ENCODE results near the gene RTP3. TPM values are rescaled to one million over a fixed set of nuclear protein-coding genes. Genes with fewer than 3 reads are reported as not detected.
"Not testable (repeated sequence)": the region's sequence is repeated elsewhere in the genome, so short reads cannot be mapped to it uniquely, and the experiment has no call there.

Gene RTP3
- total RNA-seq, 2 experiments from 2014 or later, result not detected

- Mint-ChIP-seq H3K36me3 (no peaks in the 10 kb centered on the region), H3K27ac (no peak overlapping the region), H3K27me3 (peaks cover 5% of the 10 kb centered on the region), H3K4me3 (no peak overlapping the region), H3K4me1 (peaks cover 6% of the 10 kb centered on the region), H3K9me3 (ENCODE audit: low read depth) (no peaks in the 10 kb centered on the region)
- DNase-seq, result no peak
- CTCF ChIA-PET, result interaction anchor here (1.1 kb wide), 2 partner anchors 24 to 38 kb away, joined by 3 read pairs; no protein-coding TSS in a partner anchor
- ATAC-seq, result no peak
Measured at GRCh38 chr3:46520531-46520930, 22.8 kb downstream of the RTP3 start.

GRCh38 chr3:46521096-46521495 is 23.3 kb downstream of the RTP3 start:
- ATAC-seq (no peak), DNase-seq (no peak)
- CTCF ChIA-PET, result interaction anchor here (1.1 to 1.3 kb wide), 2 partner anchors 25 to 37 kb away, joined by 3 read pairs; no protein-coding TSS in a partner anchor
- Mint-ChIP-seq H3K9me3 (ENCODE audit: low read depth) (no peaks in the 10 kb centered on the region), H3K27ac (no peak overlapping the region), H3K4me1 (peaks cover 6% of the 10 kb centered on the region), H3K27me3 (peaks cover 5% of the 10 kb centered on the region), H3K36me3 (no peaks in the 10 kb centered on the region), H3K4me3 (no peak overlapping the region)

- H3K9me3 Mint-ChIP-seq (ENCODE audit: low read depth); DNase-seq; H3K4me3 Mint-ChIP-seq; H3K4me1 Mint-ChIP-seq; H3K36me3 Mint-ChIP-seq; H3K27me3 Mint-ChIP-seq; ATAC-seq; H3K27ac Mint-ChIP-seq: not testable (repeated sequence)
- CTCF ChIA-PET, result interaction anchor here (1.0 to 1.3 kb wide), 4 partner anchors 23 to 36 kb away, joined by 3 read pairs; partner anchors contain the start of gene RTP3
Measured at GRCh38 chr3:46522201-46522600, 24.4 kb downstream of the RTP3 start.

GRCh38 chr3:46523556-46523955 is 25.8 kb downstream of the RTP3 start:
- Mint-ChIP-seq H3K36me3 (no peaks in the 10 kb centered on the region), H3K9me3 (ENCODE audit: low read depth) (no peaks in the 10 kb centered on the region)

GRCh38 chr3:46524008-46524407 is 26.2 kb downstream of the RTP3 start:
- Mint-ChIP-seq H3K4me1 (no peaks in the 10 kb centered on the region), H3K36me3 (no peaks in the 10 kb centered on the region), H3K4me3 (no peak overlapping the region), H3K27ac (no peak overlapping the region), H3K27me3 (peaks cover 5% of the 10 kb centered on the region), H3K9me3 (ENCODE audit: low read depth) (no peaks in the 10 kb centered on the region)
- ATAC-seq (no peak), DNase-seq (no peak)
- CTCF ChIA-PET, result interaction anchor here (0.7 kb wide), 1 partner anchor 35 kb away, joined by 3 read pairs; no protein-coding TSS in a partner anchor

More at GRCh38 chr3:46523556-46523955, 25.8 kb downstream of the RTP3 start:
- no peak for ATAC-seq
- Mint-ChIP-seq H3K4me1 (no peaks in the 10 kb centered on the region), H3K4me3 (no peak overlapping the region), H3K27me3 (peaks cover 5% of the 10 kb centered on the region), H3K27ac (no peak overlapping the region)
- CTCF ChIA-PET, result interaction anchor here (0.7 kb wide), 1 partner anchor 34 kb away, joined by 3 read pairs; no protein-coding TSS in a partner anchor
- DNase-seq, result no peak

GRCh38 chr3:46524832-46525231 is 27.1 kb downstream of the RTP3 start:
- no peaks in the 10 kb centered on the region for H3K36me3 Mint-ChIP-seq
- H3K27me3 Mint-ChIP-seq, result peaks cover 5% of the 10 kb centered on the region
- ATAC-seq (no peak), DNase-seq (no peak)
- H3K4me3 Mint-ChIP-seq, result no peak overlapping the region
- H3K27ac Mint-ChIP-seq, result no peak overlapping the region
- no peaks in the 10 kb centered on the region for H3K9me3 Mint-ChIP-seq (ENCODE audit: low read depth)
- CTCF ChIA-PET, result interaction anchor here (0.5 to 0.7 kb wide), 2 partner anchors 37 to 46 kb away, joined by 3 to 4 read pairs; no protein-coding TSS in a partner anchor
- no peaks in the 10 kb centered on the region for H3K4me1 Mint-ChIP-seq

GRCh38 chr3:46527239-46527638 is 29.5 kb downstream of the RTP3 start:
- Mint-ChIP-seq H3K36me3 (no peaks in the 10 kb centered on the region), H3K4me1 (no peaks in the 10 kb centered on the region), H3K27me3 (peaks cover 13% of the 10 kb centered on the region), H3K27ac (no peak overlapping the region), H3K4me3 (no peak overlapping the region), H3K9me3 (ENCODE audit: low read depth) (no peaks in the 10 kb centered on the region)
- CTCF ChIA-PET, result interaction anchor here (1.2 kb wide), 1 partner anchor 31 kb away, joined by 3 read pairs; no protein-coding TSS in a partner anchor
- no peak for ATAC-seq
- DNase-seq, result no peak

GRCh38 chr3:46533091-46533490 is 35.3 kb downstream of the RTP3 start:
- H3K36me3 Mint-ChIP-seq, result peaks cover 5% of the 10 kb centered on the region
- H3K27me3 Mint-ChIP-seq, result peaks cover 36% of the 10 kb centered on the region
- no peak overlapping the region for H3K4me3 Mint-ChIP-seq
- DNase-seq (no peak), ATAC-seq (no peak)
- no peak overlapping the region for H3K27ac Mint-ChIP-seq
- CTCF ChIA-PET, result interaction anchor here (1.0 to 1.5 kb wide), 2 partner anchors 25 to 44 kb away, joined by 3 to 7 read pairs; no protein-coding TSS in a partner anchor
- peaks cover 2% of the 10 kb centered on the region for H3K9me3 Mint-ChIP-seq (ENCODE audit: low read depth)
- H3K4me1 Mint-ChIP-seq, result peaks cover 25% of the 10 kb centered on the region

- Mint-ChIP-seq H3K27ac (no peak overlapping the region), H3K4me3 (no peak overlapping the region), H3K4me1 (peaks cover 48% of the 10 kb centered on the region), H3K27me3 (peaks cover 33% of the 10 kb centered on the region), H3K9me3 (ENCODE audit: low read depth) (peaks cover 2% of the 10 kb centered on the region), H3K36me3 (peaks cover 8% of the 10 kb centered on the region)
- ATAC-seq (no peak), DNase-seq (no peak)
- CTCF ChIA-PET, result interaction anchor here (1.4 kb wide), 1 partner anchor 23 kb away, joined by 6 read pairs; no protein-coding TSS in a partner anchor
Measured at GRCh38 chr3:46535746-46536145, 38.0 kb downstream of the RTP3 start.

- Mint-ChIP-seq H3K4me1 (peaks cover 54% of the 10 kb centered on the region), H3K9me3 (ENCODE audit: low read depth) (peaks cover 2% of the 10 kb centered on the region), H3K27ac (no peak overlapping the region), H3K4me3 (no peak overlapping the region), H3K36me3 (peaks cover 8% of the 10 kb centered on the region), H3K27me3 (peaks cover 27% of the 10 kb centered on the region)
- CTCF ChIA-PET, result interaction anchor here (3.9 to 6.6 kb wide), 2 partner anchors 40 to 48 kb away, joined by 29 to 117 read pairs; partner anchors contain the start of gene RTP3
- ATAC-seq (no peak), DNase-seq (no peak)
Measured at GRCh38 chr3:46536758-46537157, 39.0 kb downstream of the RTP3 start.

- Mint-ChIP-seq H3K27ac (no peak overlapping the region), H3K4me3 (no peak overlapping the region), H3K36me3 (peaks cover 8% of the 10 kb centered on the region), H3K9me3 (ENCODE audit: low read depth) (peaks cover 2% of the 10 kb centered on the region), H3K4me1 (peaks cover 59% of the 10 kb centered on the region), H3K27me3 (peaks cover 26% of the 10 kb centered on the region)
- ATAC-seq, result no peak
- DNase-seq, result no peak
- CTCF ChIA-PET, result interaction anchor here (2.1 to 6.6 kb wide), 4 partner anchors 12 to 48 kb away, joined by 11 to 117 read pairs (median 21); partner anchors contain the start of gene RTP3
Measured at GRCh38 chr3:46537316-46537715, 39.5 kb downstream of the RTP3 start.

- Mint-ChIP-seq H3K4me3 (peak overlapping the region; percentile 64), H3K27me3 (peaks cover 22% of the 10 kb centered on the region), H3K9me3 (ENCODE audit: low read depth) (peaks cover 2% of the 10 kb centered on the region), H3K27ac (peak overlapping the region; percentile 92), H3K4me1 (peaks cover 61% of the 10 kb centered on the region), H3K36me3 (peaks cover 8% of the 10 kb centered on the region)
- peak; percentile 39 for DNase-seq
- ATAC-seq, result no peak
- CTCF ChIA-PET, result interaction anchor here (0.7 to 6.6 kb wide), 10 partner anchors 9 to 129 kb away, joined by 3 to 117 read pairs (median 9); partner anchors contain the start of gene RTP3
Measured at GRCh38 chr3:46537779-46538178, 40.0 kb downstream of the RTP3 start.

- H3K4me1 Mint-ChIP-seq, result peaks cover 61% of the 10 kb centered on the region
Measured at GRCh38 chr3:46538425-46538802, 40.6 kb downstream of the RTP3 start.

More at GRCh38 chr3:46538425-46538802, 40.6 kb downstream of the RTP3 start:
- peak; percentile 3 for ATAC-seq
- Mint-ChIP-seq H3K27ac (peak overlapping the region; percentile 92), H3K4me3 (peak overlapping the region; percentile 64), H3K27me3 (peaks cover 16% of the 10 kb centered on the region)
- CTCF ChIA-PET, result interaction anchor here (0.7 to 6.6 kb wide), 15 partner anchors 9 to 323 kb away, joined by 3 to 117 read pairs (median 5); partner anchors contain the start of gene RTP3
- H3K9me3 Mint-ChIP-seq (ENCODE audit: low read depth); H3K36me3 Mint-ChIP-seq: not testable (repeated sequence)
- peak; percentile 37 for DNase-seq
